ENCODE data around the gene HOGA1.

DNA sequence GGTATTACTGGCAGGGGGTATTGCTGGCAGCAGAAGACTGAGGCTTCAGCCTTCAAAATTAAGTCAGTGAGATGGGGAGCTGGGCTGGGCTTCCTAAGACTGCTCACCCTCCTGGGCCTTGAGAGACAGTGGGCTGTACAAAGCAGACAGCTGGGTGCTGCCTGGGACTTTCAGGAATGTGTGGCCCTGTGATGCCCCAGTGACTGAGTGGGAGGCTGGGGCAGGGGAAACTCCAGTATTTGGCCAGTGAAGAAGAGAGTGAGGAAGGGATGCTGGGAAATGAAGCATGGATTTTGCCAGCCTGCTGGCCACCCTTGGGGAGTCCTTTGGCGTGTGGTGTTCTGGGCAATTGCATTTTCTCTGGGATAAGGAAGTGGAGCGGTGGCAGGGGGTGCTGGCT is 11.2 kb upstream of the HOGA1 start:
- TF ChIP-seq, protein P1, sequence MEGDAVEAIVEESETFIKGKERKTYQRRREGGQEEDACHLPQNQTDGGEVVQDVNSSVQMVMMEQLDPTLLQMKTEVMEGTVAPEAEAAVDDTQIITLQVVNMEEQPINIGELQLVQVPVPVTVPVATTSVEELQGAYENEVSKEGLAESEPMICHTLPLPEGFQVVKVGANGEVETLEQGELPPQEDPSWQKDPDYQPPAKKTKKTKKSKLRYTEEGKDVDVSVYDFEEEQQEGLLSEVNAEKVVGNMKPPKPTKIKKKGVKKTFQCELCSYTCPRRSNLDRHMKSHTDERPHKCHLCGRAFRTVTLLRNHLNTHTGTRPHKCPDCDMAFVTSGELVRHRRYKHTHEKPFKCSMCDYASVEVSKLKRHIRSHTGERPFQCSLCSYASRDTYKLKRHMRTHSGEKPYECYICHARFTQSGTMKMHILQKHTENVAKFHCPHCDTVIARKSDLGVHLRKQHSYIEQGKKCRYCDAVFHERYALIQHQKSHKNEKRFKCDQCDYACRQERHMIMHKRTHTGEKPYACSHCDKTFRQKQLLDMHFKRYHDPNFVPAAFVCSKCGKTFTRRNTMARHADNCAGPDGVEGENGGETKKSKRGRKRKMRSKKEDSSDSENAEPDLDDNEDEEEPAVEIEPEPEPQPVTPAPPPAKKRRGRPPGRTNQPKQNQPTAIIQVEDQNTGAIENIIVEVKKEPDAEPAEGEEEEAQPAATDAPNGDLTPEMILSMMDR (conservative IDR thresholded peaks at IDR 0.05; ENCODE audit: low read depth, low read length): no peak
- no peak for TF ChIP-seq EZH2 (IDR thresholded peaks at IDR 0.05; ENCODE audit: borderline replicate concordance, low read depth, low read length, poor library complexity, severe bottlenecking)

Data from A673 (cell line).